Mammary epithelial cell (primary cell): ENCODE measurements around the gene PROC.

Experiments
- CTCF ChIP-seq, 2 donors: IDR thresholded peaks in 1 of 2; conservative IDR thresholded peaks in 1 of 2; 2 replicates each; pipeline ENCODE4 v1.5.1; 2011 to 2012; ENCODE audit warnings: inconsistent platforms in 2 of 2, low read length in 2 of 2, mild to moderate bottlenecking in 2 of 2, control low read depth in 1 of 2, low read depth in 1 of 2; ENCODE audit not compliant: insufficient read depth in 1 of 2; ENCODE audit errors: extremely low read depth in 1 of 2
- EZH2 ChIP-seq: IDR thresholded peaks from 2 replicates; pipeline ENCODE4 v1.6.1; 2012; ENCODE audit warnings: low read length, inconsistent platforms, borderline replicate concordance

GRCh38 chr2:127429291-127429690 is 11.1 kb downstream of the PROC start:
- TF ChIP-seq CTCF (conservative IDR thresholded peaks at IDR 0.05 in 1 of 2, IDR thresholded peaks at IDR 0.05 in 1 of 2; ENCODE audit: extremely low read depth in 1 of 2, insufficient read depth in 1 of 2, low read depth in 1 of 2, low read length in 2 of 2) (no peak), EZH2 (no peak)
